ENCODE results near the gene CPLANE2.

DNA sequence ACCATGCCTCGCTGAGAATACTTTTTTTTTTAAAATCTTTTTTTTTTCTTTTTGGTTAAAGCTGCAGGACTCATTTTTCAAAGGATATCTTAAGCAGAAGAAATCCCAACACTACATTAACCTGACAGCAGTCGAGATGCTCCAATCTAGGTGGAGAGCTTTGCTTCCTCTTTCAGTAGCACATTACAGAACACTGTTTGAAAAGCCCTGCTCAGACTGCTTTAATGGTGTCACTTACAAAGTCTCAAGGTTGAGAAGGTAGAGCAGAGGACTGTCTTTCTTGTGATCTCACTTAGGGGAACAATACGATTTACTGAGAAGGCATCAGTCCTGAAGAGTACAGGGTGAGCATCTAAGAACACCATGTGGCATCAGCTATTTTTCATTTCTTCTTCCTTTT lies 21.0 kb upstream of the CPLANE2 start:
- TF ChIP-seq CTCF (IDR thresholded peaks at IDR 0.05) (no peak), POLR2A (IDR thresholded peaks at IDR 0.05) (no peak)
